C4-2B (cell line): ENCODE measurements around the gene SRC.

Experiments
- ZFX ChIP-seq: fragments of 450-650 bp; IDR thresholded peaks from 2 replicates; pipeline ENCODE4 v1.6.1; 2017
- TF ChIP-seq, protein P1 (sequence below): fragments of 450-650 bp; conservative IDR thresholded peaks from 2 replicates; pipeline ENCODE4 v1.5.1; 2017; ENCODE audit warnings: mild to moderate bottlenecking

GRCh38 chr20:37413379-37413778, 67.4 kb downstream of the SRC start:
- TF ChIP-seq, protein P1, sequence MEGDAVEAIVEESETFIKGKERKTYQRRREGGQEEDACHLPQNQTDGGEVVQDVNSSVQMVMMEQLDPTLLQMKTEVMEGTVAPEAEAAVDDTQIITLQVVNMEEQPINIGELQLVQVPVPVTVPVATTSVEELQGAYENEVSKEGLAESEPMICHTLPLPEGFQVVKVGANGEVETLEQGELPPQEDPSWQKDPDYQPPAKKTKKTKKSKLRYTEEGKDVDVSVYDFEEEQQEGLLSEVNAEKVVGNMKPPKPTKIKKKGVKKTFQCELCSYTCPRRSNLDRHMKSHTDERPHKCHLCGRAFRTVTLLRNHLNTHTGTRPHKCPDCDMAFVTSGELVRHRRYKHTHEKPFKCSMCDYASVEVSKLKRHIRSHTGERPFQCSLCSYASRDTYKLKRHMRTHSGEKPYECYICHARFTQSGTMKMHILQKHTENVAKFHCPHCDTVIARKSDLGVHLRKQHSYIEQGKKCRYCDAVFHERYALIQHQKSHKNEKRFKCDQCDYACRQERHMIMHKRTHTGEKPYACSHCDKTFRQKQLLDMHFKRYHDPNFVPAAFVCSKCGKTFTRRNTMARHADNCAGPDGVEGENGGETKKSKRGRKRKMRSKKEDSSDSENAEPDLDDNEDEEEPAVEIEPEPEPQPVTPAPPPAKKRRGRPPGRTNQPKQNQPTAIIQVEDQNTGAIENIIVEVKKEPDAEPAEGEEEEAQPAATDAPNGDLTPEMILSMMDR = no peak
- no peak for TF ChIP-seq ZFX
